HTERT RPE-1 (cell line): ENCODE data around the gene ANKS3.
"Not testable (repeated sequence)": the region's sequence is repeated elsewhere in the genome, so short reads cannot be mapped to it uniquely, and the experiment has no call there.

Experiments used
- in situ Hi-C: fragments of 300-500 bp; cut with MboI; formaldehyde crosslinking; loops from 4 replicates; pipeline ENCODE4 v1.14.3; 2020; ENCODE audit warnings: low sequenced_read_pairs

The ANKS3 gene

GRCh38 chr16:4652561-4652960 is 81.5 kb downstream of the ANKS3 start:
- in situ Hi-C loops: no loop called here

- in situ Hi-C loops: no loop called here
These were observed 82.2 kb downstream of the ANKS3 start for GRCh38 chr16:4651827-4652226.

GRCh38 chr16:4650443-4651074 is 83.5 kb downstream of the ANKS3 start:
- in situ Hi-C loops: not testable (repeated sequence)

GRCh38 chr16:4649744-4650442 is 84.2 kb downstream of the ANKS3 start:
- in situ Hi-C loops: no loop called here

GRCh38 chr16:4648917-4649316 is 85.2 kb downstream of the ANKS3 start:
- in situ Hi-C loops: no loop called here

GRCh38 chr16:4647644-4647980 is 86.5 kb downstream of the ANKS3 start:
- in situ Hi-C loops: no loop called here

- in situ Hi-C loops: no loop called here
These were observed 87.1 kb downstream of the ANKS3 start for GRCh38 chr16:4646773-4647643.
